Smooth muscle cell of the pulmonary artery (primary cell): Measurements from ENCODE around the gene HBE1. TPM values are rescaled to one million over a fixed set of nuclear protein-coding genes. Genes with fewer than 3 reads are reported as not detected.

Source experiments
- total RNA-seq: library from RNA; depleted of rRNA; stranded (reverse); fragments of >200 nt; gene quantifications from 2 replicates; pipeline ENCODE4 v1.2.3, GENCODE V29; 2014

HBE1 gene
- total RNA-seq = not detected in 2 replicates

DNA sequence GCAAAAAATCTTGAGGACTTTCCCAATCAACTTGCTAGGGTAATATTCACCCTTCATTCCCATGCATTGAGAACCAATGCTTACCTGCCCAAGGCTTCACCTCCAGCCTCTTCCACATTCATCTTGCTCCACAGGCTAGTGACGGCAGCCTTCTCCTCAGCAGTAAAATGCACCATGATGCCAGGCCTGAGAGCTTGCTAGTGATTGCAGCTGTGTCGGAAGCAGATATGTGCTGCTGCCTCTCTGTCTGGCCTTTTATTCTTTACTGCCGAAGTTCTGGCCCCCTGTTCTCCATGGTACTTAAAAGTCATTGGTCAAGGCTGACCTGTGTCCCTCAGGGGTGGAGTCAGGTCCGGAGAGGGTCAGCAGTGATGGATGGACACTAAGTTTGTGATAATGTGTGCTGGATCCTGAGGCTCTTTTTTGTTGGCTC is at the start of gene HBE1:
Gene HBE1 (minus strand): TSS at position 231 of the 433 bp plus-strand sequence. CDS start 55 bp downstream, at position 176.

DNA sequence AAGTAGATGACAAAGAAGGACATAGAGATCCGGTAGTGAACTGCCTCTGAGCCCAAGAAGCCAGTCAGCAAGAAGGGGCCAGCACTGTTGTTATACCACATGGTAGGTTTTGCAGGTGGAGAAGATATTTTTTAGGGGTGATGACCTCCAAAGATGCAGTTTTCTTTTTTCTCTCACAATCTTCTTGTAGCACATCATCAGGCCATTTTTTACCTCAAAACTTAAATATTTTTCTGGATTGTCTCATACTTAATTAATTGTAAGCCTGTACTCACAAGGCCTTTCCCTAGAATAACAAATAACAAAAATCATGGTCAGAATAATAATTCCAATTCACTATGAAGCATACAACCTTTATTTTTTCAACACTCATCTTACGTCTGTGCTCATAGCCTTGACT is 32.1 kb upstream of the HBE1 start, which contains the start of gene OR51B4:
Gene OR51B4 (minus strand): TSS at position 101 of the 400 bp plus-strand sequence. CDS start 0 bp downstream, at position 101.

DNA sequence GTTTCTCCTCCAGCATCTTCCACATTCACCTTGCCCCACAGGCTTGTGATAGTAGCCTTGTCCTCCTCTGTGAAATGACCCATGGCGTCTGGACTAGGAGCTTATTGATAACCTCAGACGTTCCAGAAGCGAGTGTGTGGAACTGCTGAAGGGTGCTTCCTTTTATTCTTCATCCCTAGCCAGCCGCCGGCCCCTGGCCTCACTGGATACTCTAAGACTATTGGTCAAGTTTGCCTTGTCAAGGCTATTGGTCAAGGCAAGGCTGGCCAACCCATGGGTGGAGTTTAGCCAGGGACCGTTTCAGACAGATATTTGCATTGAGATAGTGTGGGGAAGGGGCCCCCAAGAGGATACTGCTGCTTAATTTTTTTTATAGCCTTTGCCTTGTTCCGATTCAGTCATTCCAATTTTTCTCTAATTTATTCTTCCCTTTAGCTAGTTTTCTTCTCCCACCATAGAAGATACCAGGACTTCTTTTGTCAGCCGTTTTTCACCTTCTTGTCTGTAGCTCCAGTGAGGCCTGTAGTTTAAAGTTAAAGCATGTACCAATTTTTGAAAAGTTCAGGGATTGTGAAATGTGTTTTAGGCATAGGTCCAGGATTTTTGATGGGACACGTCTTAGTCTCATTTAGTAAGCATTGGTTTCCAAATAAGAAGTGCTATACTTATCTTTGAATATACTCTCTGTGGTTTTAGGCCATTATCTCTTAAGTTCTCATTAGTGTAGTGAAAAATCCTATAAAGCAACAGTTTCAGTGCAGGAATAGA is 14.9 kb downstream of the HBE1 start, which contains the start of gene HBG2:
Gene HBG2 (minus strand): TSS at position 136 of the 768 bp plus-strand sequence. CDS start 53 bp downstream, at position 83.

DNA sequence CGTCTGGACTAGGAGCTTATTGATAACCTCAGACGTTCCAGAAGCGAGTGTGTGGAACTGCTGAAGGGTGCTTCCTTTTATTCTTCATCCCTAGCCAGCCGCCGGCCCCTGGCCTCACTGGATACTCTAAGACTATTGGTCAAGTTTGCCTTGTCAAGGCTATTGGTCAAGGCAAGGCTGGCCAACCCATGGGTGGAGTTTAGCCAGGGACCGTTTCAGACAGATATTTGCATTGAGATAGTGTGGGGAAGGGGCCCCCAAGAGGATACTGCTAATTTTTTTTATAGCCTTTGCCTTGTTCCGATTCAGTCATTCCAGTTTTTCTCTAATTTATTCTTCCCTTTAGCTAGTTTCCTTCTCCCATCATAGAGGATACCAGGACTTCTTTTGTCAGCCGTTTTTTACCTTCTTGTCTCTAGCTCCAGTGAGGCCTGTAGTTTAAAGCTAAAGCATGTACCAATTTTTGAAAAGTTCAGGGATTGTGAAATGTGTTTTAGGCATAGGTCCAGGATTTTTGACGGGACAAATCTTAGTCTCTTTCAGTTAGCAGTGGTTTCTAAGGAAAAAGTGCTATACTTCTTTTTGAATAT is 19.8 kb downstream of the HBE1 start, which contains the start of gene HBG1:
Gene HBG1 (minus strand): TSS at position 51 of the 590 bp plus-strand sequence. CDS start 53 bp downstream, outside the sequence.

DNA sequence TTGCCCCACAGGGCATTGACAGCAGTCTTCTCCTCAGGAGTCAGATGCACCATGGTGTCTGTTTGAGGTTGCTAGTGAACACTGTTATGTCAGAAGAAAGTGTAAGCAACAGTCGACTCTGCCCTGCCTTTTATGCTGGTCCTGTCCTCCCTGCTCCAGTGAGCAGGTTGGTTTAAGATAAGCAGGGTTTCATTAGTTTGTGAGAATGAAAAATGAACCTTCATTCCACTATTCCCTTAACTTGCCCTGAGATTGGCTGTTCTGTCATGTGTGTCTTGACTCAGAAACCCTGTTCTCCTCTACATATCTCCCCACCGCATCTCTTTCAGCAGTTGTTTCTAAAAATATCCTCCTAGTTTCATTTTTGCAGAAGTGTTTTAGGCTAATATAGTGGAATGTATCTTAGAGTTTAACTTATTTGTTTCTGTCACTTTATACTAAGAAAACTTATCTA is 35.3 kb downstream of the HBE1 start, which contains the start of gene HBD:
Gene HBD (minus strand): TSS at position 103 of the 454 bp plus-strand sequence. CDS start 50 bp downstream, at position 53.

DNA sequence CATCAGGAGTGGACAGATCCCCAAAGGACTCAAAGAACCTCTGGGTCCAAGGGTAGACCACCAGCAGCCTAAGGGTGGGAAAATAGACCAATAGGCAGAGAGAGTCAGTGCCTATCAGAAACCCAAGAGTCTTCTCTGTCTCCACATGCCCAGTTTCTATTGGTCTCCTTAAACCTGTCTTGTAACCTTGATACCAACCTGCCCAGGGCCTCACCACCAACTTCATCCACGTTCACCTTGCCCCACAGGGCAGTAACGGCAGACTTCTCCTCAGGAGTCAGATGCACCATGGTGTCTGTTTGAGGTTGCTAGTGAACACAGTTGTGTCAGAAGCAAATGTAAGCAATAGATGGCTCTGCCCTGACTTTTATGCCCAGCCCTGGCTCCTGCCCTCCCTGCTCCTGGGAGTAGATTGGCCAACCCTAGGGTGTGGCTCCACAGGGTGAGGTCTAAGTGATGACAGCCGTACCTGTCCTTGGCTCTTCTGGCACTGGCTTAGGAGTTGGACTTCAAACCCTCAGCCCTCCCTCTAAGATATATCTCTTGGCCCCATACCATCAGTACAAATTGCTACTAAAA is 42.9 kb downstream of the HBE1 start, which contains the start of gene HBB:
Gene HBB (minus strand): TSS at position 340 of the 579 bp plus-strand sequence. CDS start 50 bp downstream, at position 290.

Other genes with a start within 250 kb of the HBE1 start
- not detected in 2 replicates for gene OR52J3, start 223.4 kb downstream of the HBE1 start, total RNA-seq
- gene OR52E2, start 210.3 kb downstream of the HBE1 start, total RNA-seq = not detected in 2 replicates
- not detected in 2 replicates for gene OR52E1, start 200.4 kb downstream of the HBE1 start, total RNA-seq
- not detected in 2 replicates for gene OR52A5, start 131.6 kb downstream of the HBE1 start, total RNA-seq
- not detected in 2 replicates for gene OR52A1, start 115.2 kb downstream of the HBE1 start, total RNA-seq
- gene OR51V1, start 69.3 kb downstream of the HBE1 start, total RNA-seq = not detected in 2 replicates
- not detected in 2 replicates for gene HBB, start 42.9 kb downstream of the HBE1 start, total RNA-seq
- 0.33 and 0.36 TPM in 2 replicates for gene HBD, start 35.5 kb downstream of the HBE1 start, total RNA-seq
- gene HBG1, start 20.1 kb downstream of the HBE1 start, total RNA-seq = not detected in 2 replicates
- not detected in 2 replicates for gene HBG2, start 15.2 kb downstream of the HBE1 start, total RNA-seq
- gene OR51B4, start 32.0 kb upstream of the HBE1 start, total RNA-seq = 0.20 TPM in 1 of 2 replicates, not detected in the other
- gene OR51B2, start 54.4 kb upstream of the HBE1 start, total RNA-seq = 0.13 TPM in 2 replicates
- gene OR51B5, start 73.6 kb upstream of the HBE1 start, total RNA-seq = 0.13 and 0.17 TPM in 2 replicates
- not detected in 2 replicates for gene OR51B6, start 81.6 kb upstream of the HBE1 start, total RNA-seq
- not detected in 2 replicates for gene OR51M1, start 113.9 kb upstream of the HBE1 start, total RNA-seq
- gene OR51Q1, start 152.2 kb upstream of the HBE1 start, total RNA-seq = not detected in 2 replicates
- not detected in 2 replicates for gene OR51I1, start 171.6 kb upstream of the HBE1 start, total RNA-seq
- gene OR51I2, start 179.4 kb upstream of the HBE1 start, total RNA-seq = not detected in 2 replicates
- not detected in 2 replicates for gene OR52D1, start 218.7 kb upstream of the HBE1 start, total RNA-seq
- gene UBQLN3, start 240.0 kb upstream of the HBE1 start, total RNA-seq = 0.10 and 0.26 TPM in 2 replicates
- 0.23 and 0.33 TPM in 2 replicates for gene UBQLNL, start 246.8 kb upstream of the HBE1 start, total RNA-seq